ENCODE results near the gene IQCK.

Gene IQCK

DNA sequence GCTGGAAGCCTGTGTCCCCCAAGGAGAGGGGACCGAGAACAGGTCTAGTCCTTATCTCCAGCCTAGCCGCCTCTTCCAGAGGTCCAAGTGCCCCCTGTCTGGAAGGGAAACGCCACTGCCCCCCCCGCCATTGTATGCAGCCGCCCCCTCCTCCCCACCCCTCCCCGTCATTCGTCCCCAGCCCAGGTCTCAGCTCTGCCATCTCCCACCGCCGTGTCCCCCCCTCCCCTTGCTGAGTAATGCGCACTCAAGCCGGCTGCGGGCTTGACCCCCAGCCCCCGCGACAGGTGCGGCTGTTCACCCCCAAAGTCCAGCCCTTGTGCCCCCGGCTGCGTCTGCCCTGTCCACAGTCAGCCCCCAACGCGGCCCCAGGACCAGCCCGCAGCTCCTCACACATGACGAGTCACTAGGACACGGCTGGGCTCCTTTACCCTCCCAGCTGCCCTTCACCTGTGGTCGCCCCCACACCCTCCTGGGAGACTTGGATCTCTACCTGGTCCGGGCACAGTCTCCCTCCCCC lies 166.0 kb downstream of the IQCK start:
- no peak for DNase-seq (ENCODE audit: low read depth in 2 of 2)

- DNase-seq (ENCODE audit: low read depth in 2 of 2): no peak
Observed at GRCh38 chr16:19884611-19885450, 166.8 kb downstream of the IQCK start, which contains the start of gene GPRC5B. GPRC5B (minus strand) TSS chr16:19884848; CDS start chr16:19872845, 12,003 bp downstream.

DNA sequence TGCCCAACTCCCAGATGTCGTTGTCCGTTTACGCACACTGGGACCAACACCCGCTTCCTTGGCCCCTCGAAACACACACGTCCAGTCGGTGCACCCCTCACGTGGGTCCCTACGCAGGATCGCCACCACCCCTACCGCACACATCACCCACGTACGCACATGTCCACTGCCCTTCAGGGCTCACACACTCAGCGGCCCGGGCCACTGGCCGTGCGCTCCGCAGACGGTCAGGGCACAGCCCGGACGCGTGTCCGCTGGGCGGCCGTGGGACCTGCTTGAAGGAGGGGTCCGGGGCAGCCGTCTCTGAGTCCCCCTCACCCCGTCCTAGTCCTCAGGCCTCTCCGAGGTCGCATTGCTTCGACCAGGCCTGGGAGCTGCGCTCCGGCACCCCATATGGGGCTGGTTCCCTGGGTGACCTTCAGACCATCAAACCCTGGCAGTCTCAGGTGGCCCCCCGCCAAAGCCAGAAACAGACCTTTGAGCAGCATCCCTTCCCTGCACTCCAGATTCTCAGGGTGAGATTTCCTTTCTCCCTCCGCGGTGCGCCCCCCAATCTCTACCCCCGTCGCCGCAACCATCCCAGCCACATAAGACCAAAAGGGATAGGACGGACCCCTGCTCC lies 167.5 kb downstream of the IQCK start:
- DNase-seq (ENCODE audit: low read depth in 2 of 2): no peak

GRCh38 chr16:19886073-19886941 lies 168.2 kb downstream of the IQCK start:
- DNase-seq (ENCODE audit: low read depth in 2 of 2): peak; percentile 49 to 69

DNA sequence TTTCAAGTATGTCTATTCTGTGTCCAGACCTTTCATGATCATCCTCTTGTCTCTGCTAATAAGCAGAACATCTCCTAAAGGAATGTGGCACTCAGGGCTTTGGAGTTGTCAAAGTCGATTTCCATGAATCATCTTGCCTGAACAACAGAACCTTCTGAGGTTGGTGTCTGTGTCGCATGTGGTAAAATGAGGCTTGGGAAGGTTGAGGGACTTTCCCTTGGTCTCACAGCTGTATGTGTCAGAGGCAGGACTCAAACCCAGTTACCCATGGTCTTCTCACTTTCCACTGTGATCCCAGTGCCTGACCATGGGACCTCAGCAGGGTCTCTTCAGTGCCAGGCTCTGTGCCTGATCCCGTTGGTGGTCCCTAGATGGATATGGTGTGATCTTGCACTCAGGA lies 170.8 kb downstream of the IQCK start:
- DNase-seq (ENCODE audit: low read depth in 2 of 2): no peak

- no peak for DNase-seq (ENCODE audit: low read depth in 2 of 2)
Observed at GRCh38 chr16:19890901-19891300, 172.8 kb downstream of the IQCK start.

DNA sequence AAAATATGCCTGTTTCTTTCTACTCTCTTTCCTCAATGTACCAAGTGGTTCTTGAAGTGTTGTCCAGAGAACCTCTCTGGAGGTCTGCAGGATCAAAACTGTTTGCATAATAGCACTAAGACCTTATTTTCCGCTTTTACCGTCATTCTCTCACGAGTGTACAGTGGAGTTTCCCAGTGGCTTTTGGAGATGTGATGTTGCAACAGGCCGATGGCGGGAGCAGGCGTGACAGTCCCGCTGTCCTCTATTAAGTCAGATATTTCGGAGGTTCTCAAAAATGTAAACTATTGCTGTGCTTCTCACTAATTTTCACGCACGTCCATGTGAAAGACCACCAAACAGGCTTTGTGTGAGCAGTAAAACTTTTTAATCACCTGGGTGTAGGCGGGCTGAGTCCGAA lies 174.8 kb downstream of the IQCK start:
- no peak for DNase-seq (ENCODE audit: low read depth in 2 of 2)

GRCh38 chr16:19894586-19894985 lies 176.5 kb downstream of the IQCK start:
- DNase-seq (ENCODE audit: low read depth in 2 of 2): no peak

DNA sequence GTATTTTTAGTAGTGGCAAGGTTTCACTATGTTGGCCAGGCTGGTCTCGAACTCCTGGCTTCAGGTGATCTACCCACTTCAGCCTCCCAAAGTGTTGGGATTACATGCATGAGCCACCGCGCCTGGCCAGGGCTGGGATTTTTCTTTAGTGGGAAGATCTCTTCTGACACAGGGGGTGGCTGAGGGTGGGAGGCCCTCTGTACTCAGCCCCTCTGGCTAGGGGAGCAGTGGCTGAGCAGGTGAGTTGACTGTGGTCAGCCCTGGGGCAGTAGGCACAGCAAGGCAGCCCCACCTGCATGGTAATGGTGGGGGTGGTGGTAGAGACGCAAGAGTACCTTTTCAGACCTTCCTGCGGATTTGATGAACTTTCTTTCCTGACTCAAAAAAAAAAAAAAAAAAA lies 178.9 kb downstream of the IQCK start:
- no peak for DNase-seq (ENCODE audit: low read depth in 2 of 2)

DNA sequence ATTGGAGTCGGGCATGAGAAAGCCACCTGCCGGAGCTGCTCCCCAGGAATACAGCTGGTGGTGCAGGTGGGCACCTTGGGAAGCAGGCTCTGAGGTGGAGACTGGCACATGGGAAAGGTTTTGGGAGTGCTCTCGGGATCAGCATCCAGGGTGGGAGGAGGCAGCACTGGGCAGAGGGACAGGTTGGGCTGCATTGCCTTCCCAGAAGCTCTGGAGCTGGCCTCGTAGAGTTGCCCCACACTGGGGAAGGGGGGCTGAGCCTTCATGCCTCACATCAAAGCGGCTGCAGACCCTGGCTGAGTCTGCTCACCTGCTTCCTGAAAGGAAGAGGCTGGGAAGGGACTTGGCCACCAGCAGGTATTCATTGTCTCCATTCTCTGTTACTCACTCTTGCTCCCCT lies 180.1 kb downstream of the IQCK start:
- no peak for DNase-seq (ENCODE audit: low read depth in 2 of 2)

DNA sequence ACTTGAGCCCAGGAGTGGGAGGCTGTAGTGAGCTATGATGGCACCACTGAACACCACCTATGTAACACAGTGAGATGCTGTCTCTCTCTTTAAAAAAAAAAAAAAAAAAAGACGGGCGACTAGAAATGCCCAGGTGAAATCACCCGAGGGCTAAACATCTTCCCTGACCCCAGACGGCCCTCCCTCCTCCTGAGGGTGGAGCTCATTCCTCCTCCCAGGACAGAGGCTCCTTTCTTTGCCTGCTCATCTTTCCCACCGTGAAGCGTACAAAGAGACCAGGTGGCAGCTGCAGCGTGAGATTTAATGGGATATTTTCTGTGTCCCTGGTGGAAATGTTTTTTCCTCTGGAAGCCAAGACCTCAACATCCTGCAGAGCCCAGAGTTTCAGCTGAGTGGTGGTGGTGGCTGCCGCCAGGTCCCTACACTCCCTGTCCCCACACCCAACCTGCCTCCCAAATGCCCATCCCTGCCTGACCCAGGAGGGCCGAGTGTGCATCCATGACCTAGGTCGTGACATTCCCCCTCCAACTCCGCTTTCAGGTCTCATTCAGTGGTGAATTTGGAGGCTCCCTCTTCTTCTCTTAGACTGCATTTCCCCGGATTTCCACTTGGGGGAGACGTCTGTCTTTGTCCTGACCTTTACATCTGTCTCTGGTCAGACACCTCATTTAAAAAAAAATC lies 181.0 kb downstream of the IQCK start:
- DNase-seq (ENCODE audit: low read depth in 2 of 2): no peak

GRCh38 chr16:19899605-19899955 lies 181.5 kb downstream of the IQCK start:
- DNase-seq (ENCODE audit: low read depth in 2 of 2): no peak

- no peak for DNase-seq (ENCODE audit: low read depth in 2 of 2)
Observed at GRCh38 chr16:19901164-19901563, 183.1 kb downstream of the IQCK start.

DNA sequence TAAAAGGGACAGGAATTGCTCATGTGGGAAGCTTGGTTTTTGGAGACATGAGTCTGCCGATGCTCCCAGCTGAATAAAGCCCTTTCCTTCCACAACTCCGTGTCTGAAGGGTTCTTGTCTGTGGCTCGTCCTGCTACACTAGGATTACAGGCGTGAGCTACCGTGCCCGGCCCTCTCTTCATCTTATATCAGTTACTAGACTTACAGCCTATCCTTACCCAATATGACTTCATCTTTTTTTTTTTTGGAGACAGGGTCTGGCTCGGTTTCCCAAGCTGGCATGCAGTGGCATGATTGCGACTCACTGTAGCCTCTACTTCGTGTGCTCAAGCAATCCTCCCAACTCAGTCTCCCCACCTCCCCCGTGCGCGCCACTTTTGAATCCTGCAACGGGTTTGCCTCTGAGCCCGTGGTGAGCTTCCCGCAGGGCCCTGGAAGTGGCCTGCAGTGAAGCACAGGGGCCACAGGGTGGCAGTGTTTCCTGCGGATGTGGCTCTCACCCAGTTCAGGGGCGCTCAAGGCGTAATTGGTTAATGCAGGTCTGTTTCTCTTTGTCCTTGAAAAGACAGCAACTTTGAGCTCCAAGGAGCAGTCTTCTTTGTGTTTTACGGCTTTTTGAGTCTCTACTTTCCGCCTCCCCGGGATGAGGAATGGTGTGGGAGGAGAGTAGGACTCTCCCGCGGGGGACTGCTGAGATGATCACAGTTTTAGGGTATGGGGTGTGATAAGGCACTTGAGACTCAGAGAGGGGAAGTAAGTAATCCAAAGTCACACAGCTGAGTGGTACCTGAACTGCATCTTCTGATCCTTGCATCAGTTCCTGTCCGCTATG lies 189.3 kb downstream of the IQCK start:
- DNase-seq (ENCODE audit: low read depth in 2 of 2): peak; percentile 40 to 46

Measured in stimulated activated CD8-positive, alpha-beta memory T cell treated with anti-CD3 and anti-CD28 coated beads, Interleukin-7, amount 100 ng/mL, for 1 hour (primary cell).